RWPE1 (cell line): ENCODE data around the gene PNRC2.

ENCODE experiments used
- CTCF ChIA-PET: fragments of 350-600 bp; sonication (Branson Sonifier 250); formaldehyde crosslinking; extraction: SDS; loops from one replicate; lab custom pipeline; 2021; lab: Yijun Ruan, JAX
- POLR2A ChIA-PET: fragments of 400-600 bp; formaldehyde crosslinking; extraction: SDS; loops from one replicate; lab custom pipeline; 2020; ENCODE audit warnings: antibody characterized with exemption; ENCODE audit not compliant: low non-redundant PET; lab: Yijun Ruan, JAX
- DNase-seq: peaks from one replicate; pipeline ENCODE4 v3.0.0; 2012; ENCODE audit warnings: low spot score
- H3K27ac ChIP-seq: fragments of 450-650 bp; 2 replicates; pipeline ENCODE4 v1.5.1; 2017
- CTCF ChIP-seq: fragments of 450-650 bp; conservative IDR thresholded peaks from 2 replicates; pipeline ENCODE4 v1.5.1; 2017; ENCODE audit warnings: low read depth, mild to moderate bottlenecking

PNRC2 gene

GRCh38 chr1:23977187-23977853, 17.7 kb downstream of the PNRC2 start:
- CTCF ChIA-PET = interaction anchor here (0.8 to 1.4 kb wide), 2 partner anchors 51 to 225 kb away, joined by 3 to 4 read pairs; no protein-coding TSS in a partner anchor
- TF ChIP-seq CTCF = no peak
- POLR2A ChIA-PET = no interaction called here
- no peak for DNase-seq
- H3K27ac ChIP-seq = no peak overlapping the region

GRCh38 chr1:23977854-23978191, 18.2 kb downstream of the PNRC2 start:
- no peak for TF ChIP-seq CTCF
- CTCF ChIA-PET = interaction anchor here (1.4 kb wide), 1 partner anchor 50 kb away, joined by 4 read pairs; no protein-coding TSS in a partner anchor
- no peak for DNase-seq
- H3K27ac ChIP-seq = no peak overlapping the region
- POLR2A ChIA-PET = no interaction called here

GRCh38 chr1:23978805-23979204, 19.2 kb downstream of the PNRC2 start:
- no peak for DNase-seq
- ChIA-PET CTCF (interaction anchor here (1.4 kb wide), 1 partner anchor 49 kb away, joined by 4 read pairs; no protein-coding TSS in a partner anchor), POLR2A (no interaction called here)
- no peak for TF ChIP-seq CTCF
- no peak overlapping the region for H3K27ac ChIP-seq

- CTCF ChIA-PET = interaction anchor here (1.1 kb wide), 1 partner anchor 48 kb away, joined by 7 read pairs; no protein-coding TSS in a partner anchor
- TF ChIP-seq CTCF = no peak
- POLR2A ChIA-PET = no interaction called here
- peak overlapping the region; percentile 98 for H3K27ac ChIP-seq
- DNase-seq = no peak
Measured at GRCh38 chr1:23979387-23979880, 19.8 kb downstream of the PNRC2 start.

- CTCF ChIA-PET = interaction anchor here (1.1 kb wide), 1 partner anchor 48 kb away, joined by 7 read pairs; no protein-coding TSS in a partner anchor
- H3K27ac ChIP-seq = peak within 1 kb of the TSS; percentile 98
- POLR2A ChIA-PET = interaction anchor here (0.6 kb wide), 2 partner anchors 29 to 79 kb away, joined by 3 read pairs; no protein-coding TSS in a partner anchor
- DNase-seq = peak; percentile 96
- TF ChIP-seq CTCF = no peak; the same call in 1 of the 2 replicates
Measured at GRCh38 chr1:23979881-23980727, 20.5 kb downstream of the PNRC2 start, which contains the start of gene SRSF10. TSS of gene SRSF10 (minus strand) at chr1:23980327. CDS start at chr1:23980255, 72 bp downstream.

- POLR2A ChIA-PET = interaction anchor here (0.6 kb wide), 2 partner anchors 30 to 79 kb away, joined by 3 read pairs; no protein-coding TSS in a partner anchor
- H3K27ac ChIP-seq = peak overlapping the region; percentile 98
- DNase-seq = peak; percentile 84
- TF ChIP-seq CTCF = no peak
- CTCF ChIA-PET = no interaction called here
Measured at GRCh38 chr1:23980728-23981070, 21.1 kb downstream of the PNRC2 start.
